Left ventricle myocardium inferior (tissue), 1 donor: ENCODE results near the gene SERINC5. TPM values are rescaled to one million over a fixed set of nuclear protein-coding genes. Genes with fewer than 3 reads are reported as not detected.
"Not testable (repeated sequence)": the region's sequence is repeated elsewhere in the genome, so short reads cannot be mapped to it uniquely, and the experiment has no call there.

Source experiments
- DNase-seq: peaks from one replicate; pipeline ENCODE4 v3.0.0-alpha.2; 2020
- H3K27ac ChIP-seq: fragments of 200-600 bp; replicated peaks from 2 replicates; pipeline ENCODE4 v1.8.0; 2021
- H3K27me3 ChIP-seq: fragments of 200-600 bp; 2 replicates; pipeline ENCODE4 v1.8.0; 2021; ENCODE audit warnings: low read depth
- H3K36me3 ChIP-seq: fragments of 200-600 bp; 2 replicates; pipeline ENCODE4 v1.8.0; 2021
- H3K4me1 ChIP-seq: fragments of 200-600 bp; 2 replicates; pipeline ENCODE4 v1.8.0; 2021
- H3K4me3 ChIP-seq: fragments of 200-600 bp; 2 replicates; pipeline ENCODE4 v1.8.0; 2021; ENCODE audit warnings: mild to moderate bottlenecking, moderate library complexity
- H3K9me3 ChIP-seq: fragments of 200-600 bp; replicated peaks from 2 replicates; pipeline ENCODE4 v1.8.0; 2021
- intact Hi-C: fragments of 100-400 bp; cut with micrococcal nuclease; formaldehyde crosslinking; loops from one replicate; pipeline ENCODE4 v1.11.0; 2022
- total RNA-seq: library from RNA; stranded (reverse); fragmentation: NEBNext Ultra II Directional; extraction: Animal tissue kit (Norgen Biotek cat#: 25700); gene quantifications from one replicate; pipeline ENCODE4 v1.2.1, GENCODE V29; 2021
- TF ChIP-seq, protein P1 (sequence below): fragments of 200-600 bp; IDR thresholded peaks from 2 replicates; pipeline ENCODE4 v1.8.0; 2021; ENCODE audit warnings: antibody characterized with exemption, mild to moderate bottlenecking, borderline replicate concordance
- donor health status: DM: no; HTN: yes; CAD: no; lungs with severe emphysema.

Gene SERINC5
- total RNA-seq, 1 donor from 2014 or later = 12.2 TPM

DNA sequence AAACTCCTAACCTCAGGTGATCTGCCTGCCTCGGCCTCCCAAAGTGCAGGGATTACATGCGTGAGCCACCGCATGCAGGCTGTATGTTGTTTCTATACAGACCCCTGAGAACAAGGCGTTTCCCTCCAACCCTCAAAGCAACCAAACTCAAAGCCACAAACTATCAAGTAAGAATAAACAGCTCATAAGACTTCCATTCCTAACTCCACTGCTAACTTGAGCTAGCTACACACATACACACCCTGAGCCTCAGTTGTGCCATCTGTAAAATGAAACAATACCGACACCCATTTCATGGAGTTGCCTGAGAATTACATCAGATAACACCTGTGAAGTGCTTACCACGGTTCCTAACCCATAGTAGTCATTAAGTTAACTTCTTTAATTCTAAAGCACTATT, 70.8 kb downstream of the SERINC5 start:
- TF ChIP-seq, protein P1, sequence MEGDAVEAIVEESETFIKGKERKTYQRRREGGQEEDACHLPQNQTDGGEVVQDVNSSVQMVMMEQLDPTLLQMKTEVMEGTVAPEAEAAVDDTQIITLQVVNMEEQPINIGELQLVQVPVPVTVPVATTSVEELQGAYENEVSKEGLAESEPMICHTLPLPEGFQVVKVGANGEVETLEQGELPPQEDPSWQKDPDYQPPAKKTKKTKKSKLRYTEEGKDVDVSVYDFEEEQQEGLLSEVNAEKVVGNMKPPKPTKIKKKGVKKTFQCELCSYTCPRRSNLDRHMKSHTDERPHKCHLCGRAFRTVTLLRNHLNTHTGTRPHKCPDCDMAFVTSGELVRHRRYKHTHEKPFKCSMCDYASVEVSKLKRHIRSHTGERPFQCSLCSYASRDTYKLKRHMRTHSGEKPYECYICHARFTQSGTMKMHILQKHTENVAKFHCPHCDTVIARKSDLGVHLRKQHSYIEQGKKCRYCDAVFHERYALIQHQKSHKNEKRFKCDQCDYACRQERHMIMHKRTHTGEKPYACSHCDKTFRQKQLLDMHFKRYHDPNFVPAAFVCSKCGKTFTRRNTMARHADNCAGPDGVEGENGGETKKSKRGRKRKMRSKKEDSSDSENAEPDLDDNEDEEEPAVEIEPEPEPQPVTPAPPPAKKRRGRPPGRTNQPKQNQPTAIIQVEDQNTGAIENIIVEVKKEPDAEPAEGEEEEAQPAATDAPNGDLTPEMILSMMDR = no peak
- DNase-seq = no peak
- intact Hi-C loops = no loop called here

DNA sequence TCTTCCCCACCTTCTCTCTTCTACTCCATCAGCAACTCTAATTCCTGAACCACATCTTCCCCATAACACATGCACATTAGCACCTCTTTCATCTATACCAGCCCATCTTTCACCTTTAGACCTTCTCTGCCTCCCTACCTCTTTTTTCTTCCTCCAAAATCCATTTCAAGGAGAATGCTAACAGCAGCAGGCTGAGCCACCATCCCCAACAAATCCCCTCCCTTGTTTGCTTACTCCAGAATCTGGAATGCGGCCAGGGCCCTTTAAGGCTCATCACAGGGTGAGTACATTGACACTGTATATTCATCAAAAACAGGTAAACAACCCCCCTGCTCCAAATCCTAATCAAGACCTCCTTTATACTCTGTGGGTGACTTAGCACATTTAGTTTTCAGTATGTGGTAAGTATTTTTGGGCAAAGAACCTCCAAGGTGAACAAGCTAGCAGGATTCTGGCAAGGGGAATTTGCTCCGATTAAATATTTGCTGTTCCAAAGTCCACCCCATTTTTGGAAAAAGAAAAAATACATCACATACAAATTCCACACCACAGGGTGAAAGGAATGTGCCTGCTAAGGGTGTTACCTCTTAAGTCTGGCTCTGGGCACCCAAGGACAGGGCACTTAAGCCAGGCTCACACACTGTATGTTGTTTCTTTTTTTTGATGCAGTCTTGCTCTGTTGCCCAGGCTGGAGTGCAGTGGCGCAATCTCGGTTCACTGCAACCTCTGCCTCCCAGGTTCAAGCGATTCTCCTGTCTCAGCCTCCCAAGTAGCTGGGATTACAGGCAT, 71.4 kb downstream of the SERINC5 start:
- TF ChIP-seq, protein P1 = no peak
- H3K4me1 ChIP-seq = peaks cover 61% of the 10 kb centered on the region
- no peak overlapping the region for H3K4me3 ChIP-seq
- no peaks in the 10 kb centered on the region for H3K9me3 ChIP-seq
- H3K36me3 ChIP-seq = no peaks in the 10 kb centered on the region
- DNase-seq = no peak
- no peak overlapping the region for H3K27ac ChIP-seq
- no peaks in the 10 kb centered on the region for H3K27me3 ChIP-seq
- intact Hi-C loops = no loop called here

More for the DNA sequence above, 70.8 kb downstream of the SERINC5 start:
- H3K4me1 ChIP-seq = peaks cover 61% of the 10 kb centered on the region
- no peak overlapping the region for H3K27ac ChIP-seq
- H3K36me3 ChIP-seq = no peaks in the 10 kb centered on the region
- H3K4me3 ChIP-seq = no peak overlapping the region
- H3K9me3 ChIP-seq = no peaks in the 10 kb centered on the region
- no peaks in the 10 kb centered on the region for H3K27me3 ChIP-seq

DNA sequence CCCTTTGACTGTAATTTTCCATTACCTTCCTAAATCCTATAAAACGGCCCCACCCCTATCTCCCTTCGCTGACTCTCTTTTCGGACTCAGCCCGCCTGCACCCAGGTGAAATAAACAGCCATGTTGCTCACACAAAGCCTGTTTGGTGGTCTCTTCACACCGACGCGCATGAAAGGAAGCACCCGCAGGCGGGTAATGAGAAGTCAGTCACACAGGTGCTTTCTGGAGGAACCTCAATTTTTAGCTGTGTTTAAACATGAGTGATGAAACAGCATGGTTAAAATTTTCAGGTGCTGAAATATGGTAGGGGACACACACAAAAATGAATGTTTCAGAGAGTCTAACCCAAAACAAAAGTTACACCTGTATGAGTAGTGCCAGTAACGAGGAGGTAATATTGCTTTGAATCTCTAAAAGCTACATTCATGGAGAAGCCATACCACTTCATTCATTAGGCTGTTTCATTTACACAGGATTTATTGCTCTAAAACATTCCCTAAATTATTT, 72.1 kb downstream of the SERINC5 start:
- H3K27ac ChIP-seq, H3K27me3 ChIP-seq, H3K36me3 ChIP-seq, H3K4me3 ChIP-seq, H3K9me3 ChIP-seq, intact Hi-C loops, DNase-seq: not testable (repeated sequence)
- peaks cover 61% of the 10 kb centered on the region for H3K4me1 ChIP-seq

DNA sequence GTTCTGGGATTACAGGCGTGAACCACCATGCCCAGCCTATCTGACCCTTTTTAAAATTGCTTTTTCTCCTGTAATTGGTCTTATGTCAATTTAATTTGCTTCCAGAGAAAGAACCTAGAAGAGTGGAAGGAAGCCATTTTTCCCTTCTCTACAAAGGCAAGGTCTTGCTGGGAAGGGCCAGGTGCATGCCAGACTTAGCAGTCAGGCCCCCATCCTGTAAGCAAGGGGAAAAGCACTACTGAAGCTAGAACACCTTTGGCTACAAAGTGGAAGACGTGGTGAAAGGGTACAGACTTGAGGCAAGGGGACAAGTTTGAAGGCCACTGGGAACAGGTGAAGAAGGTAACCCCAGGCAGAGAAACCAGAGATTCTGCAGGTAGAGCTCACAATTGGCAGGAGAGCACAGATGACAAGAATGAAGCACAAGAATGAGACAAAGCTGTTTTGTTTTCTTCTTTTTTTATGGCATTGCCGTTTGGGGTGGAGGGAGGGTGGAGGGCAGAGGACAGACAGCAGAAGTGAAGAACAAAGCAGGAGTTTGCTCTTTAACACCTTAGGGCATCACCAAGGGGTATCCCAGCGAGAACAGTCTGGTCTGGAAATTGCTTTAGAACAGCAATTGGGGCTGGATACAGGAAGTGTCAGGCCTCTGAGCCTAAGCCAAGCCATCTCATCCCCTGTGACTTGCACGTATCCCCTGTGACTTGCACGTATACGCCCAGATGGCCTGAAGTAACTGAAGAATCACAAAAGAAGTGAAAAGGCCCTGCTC, 72.9 kb downstream of the SERINC5 start:
- no peak overlapping the region for H3K4me3 ChIP-seq
- TF ChIP-seq, protein P1 = no peak
- intact Hi-C loops = no loop called here
- H3K27ac ChIP-seq = peak overlapping the region; percentile 46
- no peaks in the 10 kb centered on the region for H3K27me3 ChIP-seq
- peaks cover 61% of the 10 kb centered on the region for H3K4me1 ChIP-seq
- H3K9me3 ChIP-seq = no peaks in the 10 kb centered on the region
- no peaks in the 10 kb centered on the region for H3K36me3 ChIP-seq
- no peak for DNase-seq

DNA sequence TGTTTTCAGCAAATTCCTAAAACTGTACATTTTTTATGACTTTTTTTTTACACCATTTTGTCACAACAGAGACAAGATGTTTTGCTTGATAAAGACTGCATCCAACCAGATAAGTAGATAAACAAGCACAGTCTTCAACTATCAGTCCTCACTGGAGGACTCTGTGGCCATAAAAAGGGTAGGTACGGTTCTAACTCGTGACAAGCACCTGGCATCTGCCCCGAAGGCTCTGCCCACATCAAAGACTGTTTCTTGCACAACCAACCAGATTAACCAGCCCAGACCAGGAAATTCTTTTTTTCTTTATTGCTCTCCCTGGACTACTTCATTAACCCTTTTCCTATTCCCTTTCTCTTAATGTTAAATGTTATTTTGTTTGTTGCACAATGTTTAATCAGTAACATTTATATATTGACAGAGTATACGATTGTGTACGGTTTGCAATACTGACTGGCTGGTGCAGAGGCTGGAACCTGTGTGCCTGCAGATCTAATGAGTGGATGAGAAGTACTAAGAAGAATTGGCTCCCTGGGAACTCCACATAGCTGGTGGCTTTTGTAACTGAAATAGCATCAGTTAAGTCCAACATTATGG, 74.1 kb downstream of the SERINC5 start:
- H3K27me3 ChIP-seq = no peaks in the 10 kb centered on the region
- TF ChIP-seq, protein P1 = no peak
- H3K4me3 ChIP-seq = no peak overlapping the region
- intact Hi-C loops = no loop called here
- H3K4me1 ChIP-seq = peaks cover 48% of the 10 kb centered on the region
- no peak for DNase-seq
- H3K27ac ChIP-seq = no peak overlapping the region
- peaks cover 9% of the 10 kb centered on the region for H3K36me3 ChIP-seq
- H3K9me3 ChIP-seq = no peaks in the 10 kb centered on the region
